K562 (cell line): ENCODE measurements around the gene RAB25. TPM values are rescaled to one million over a fixed set of nuclear protein-coding genes. Genes with fewer than 3 reads are reported as not detected.

Experiments
- ATAC-seq: fragments of 200-7000 bp; cut with Tn5 transposase; 3 replicates; pipeline ENCODE4 v1.9.1; 2020; ENCODE audit warnings: moderate library complexity
- BruUV-seq: library from RNA; stranded (reverse); fragments of 400-500 nt; replicated peaks from 2 replicates; lab custom pipeline; 2021; lab: Mats Ljungman, UMichigan
- CTCF ChIA-PET: fragments of 300-600 bp; formaldehyde crosslinking; extraction: SDS; loops from one replicate; lab custom pipeline; 2021; ENCODE audit warnings: low intra/inter-chr PET ratio; lab: Yijun Ruan, JAX
- POLR2A ChIA-PET: fragments of 300-600, 350-650 bp; sonication (Branson Sonifier 250); formaldehyde crosslinking; extraction: SDS; loops from one replicate; lab custom pipeline; 2021; ENCODE audit warnings: antibody characterized with exemption, inconsistent platforms; lab: Yijun Ruan, JAX
- DNase-seq, 4 experiments: peaks; one replicate each; pipeline versions ENCODE4 v3.0.0 to v3.0.0-alpha.2; 2011 to 2018; ENCODE audit warnings: low spot score in 3 of 4, mixed read lengths in 3 of 4; ENCODE audit errors: extremely low read depth in 1 of 4
- FAIRE-seq: peaks from 2 replicates; lab custom pipeline; 2011; peaks lifted over from hg19 to GRCh38; lab: Jason Lieb, UNC
- H2AFZ ChIP-seq: 2 replicates; pipeline ENCODE4 v1.6.0; 2011; ENCODE audit warnings: low read depth, low read length, control low read depth, inconsistent platforms
- H3K27ac ChIP-seq: fragments of 200-600 bp; 3 replicates; pipeline ENCODE4 v1.8.0; 2011; ENCODE audit warnings: low read depth, mild to moderate bottlenecking, control low read depth, inconsistent platforms, low read length, moderate library complexity, mixed read lengths; ENCODE audit errors: extremely low read depth
- H3K27me3 ChIP-seq, 2 experiments: fragments of 300-600 bp in 1 of 2; 2 replicates in 1 of 2; 3 replicates in 1 of 2; pipeline versions ENCODE4 v1.6.0 to v1.8.0; 2011; ENCODE audit warnings: inconsistent platforms in 2 of 2, low read length in 2 of 2, mild to moderate bottlenecking in 1 of 2, mixed read lengths in 1 of 2, moderate library complexity in 1 of 2; ENCODE audit not compliant: control insufficient read depth in 2 of 2, insufficient read depth in 2 of 2
- H3K36me3 ChIP-seq: fragments of 300-600 bp; 3 replicates; pipeline ENCODE4 v1.8.0; 2011; ENCODE audit warnings: mild to moderate bottlenecking, low read length, inconsistent platforms; ENCODE audit not compliant: control insufficient read depth, insufficient read depth
- H3K4me1 ChIP-seq, 2 experiments: fragments of 200-600 bp in 1 of 2; replicated peaks in 1 of 2; 2 replicates in 1 of 2; 3 replicates in 1 of 2; pipeline versions ENCODE4 v1.5.1 to v1.8.0; 2011; ENCODE audit warnings: inconsistent platforms in 2 of 2, low read length in 2 of 2, mild to moderate bottlenecking in 1 of 2, mixed read lengths in 1 of 2, moderate library complexity in 1 of 2; ENCODE audit not compliant: control insufficient read depth in 2 of 2, insufficient read depth in 2 of 2
- H3K4me2 ChIP-seq: 2 replicates; pipeline ENCODE4 v1.6.1; 2011; ENCODE audit warnings: low read length, control low read depth, inconsistent platforms, mixed read lengths; ENCODE audit not compliant: insufficient read depth
- H3K4me3 ChIP-seq: fragments of 200-600 bp; sonication (generic), shearing (Covaris generic); 2 replicates; pipeline ENCODE4 v1.5.1; 2016; ENCODE audit warnings: control low read depth, inconsistent platforms
- H3K79me2 ChIP-seq: fragments of 200-600 bp; 3 replicates; pipeline ENCODE4 v1.8.0; 2011; ENCODE audit warnings: low read length, inconsistent platforms; ENCODE audit not compliant: control insufficient read depth, insufficient read depth
- H3K9ac ChIP-seq, 2 experiments: 2 replicates each; pipeline versions ENCODE4 v1.6.0 to v1.6.1; 2011; ENCODE audit warnings: low read depth in 2 of 2, low read length in 2 of 2, control low read depth in 1 of 2, inconsistent platforms in 1 of 2, mild to moderate bottlenecking in 1 of 2, mixed read lengths in 1 of 2; ENCODE audit not compliant: insufficient read depth in 1 of 2
- H3K9me1 ChIP-seq: one replicate; pipeline ENCODE4 v1.6.0; 2011; ENCODE audit warnings: inconsistent platforms, mild to moderate bottlenecking, low read length, moderate library complexity; ENCODE audit not compliant: control insufficient read depth, insufficient read depth
- H3K9me3 ChIP-seq: replicated peaks from 2 replicates; pipeline ENCODE4 v1.5.1; 2011; ENCODE audit warnings: low read depth, low read length, inconsistent platforms; ENCODE audit not compliant: control insufficient read depth, insufficient read depth
- H4K20me1 ChIP-seq: replicated peaks from 2 replicates; pipeline ENCODE4 v1.6.1; 2011; ENCODE audit warnings: low read length, inconsistent platforms, mixed read lengths; ENCODE audit not compliant: control insufficient read depth, insufficient read depth
- ARID3A ChIP-seq: IDR thresholded peaks from 2 replicates; pipeline ENCODE4 v1.6.1; 2012; ENCODE audit warnings: low read depth, low read length, improper control_type of control experiment, borderline replicate concordance
- CBFA2T2 ChIP-seq: fragments of 450-650 bp; conservative IDR thresholded peaks from 2 replicates; pipeline ENCODE4 v1.6.1; 2017; ENCODE audit warnings: mild to moderate bottlenecking
- CHD4 ChIP-seq: fragments of 200-600 bp; sonication (generic); IDR thresholded peaks from 3 replicates; pipeline ENCODE4 v1.6.1; 2012; ENCODE audit warnings: low read depth, mild to moderate bottlenecking, mixed read lengths, low read length, inconsistent platforms; ENCODE audit not compliant: insufficient read depth, insufficient replicate concordance, poor library complexity, severe bottlenecking
- KHSRP ChIP-seq: fragments of 450-650 bp; IDR thresholded peaks from 2 replicates; pipeline ENCODE4 v1.6.1; 2017
- NCOA4 ChIP-seq: fragments of 450-650 bp; IDR thresholded peaks from 2 replicates; pipeline ENCODE4 v1.6.1; 2018; ENCODE audit warnings: mild to moderate bottlenecking; ENCODE audit not compliant: partially characterized antibody
- POLR3A ChIP-seq: IDR thresholded peaks from 2 replicates; pipeline ENCODE4 v1.6.1; 2011; ENCODE audit warnings: borderline replicate concordance, mild to moderate bottlenecking, moderate library complexity; ENCODE audit not compliant: insufficient read length, insufficient read depth; ENCODE audit errors: extremely low read depth
- RREB1 ChIP-seq: fragments of 250-450 bp; sonication (Bioruptor Pico); IDR thresholded peaks from 2 replicates; pipeline ENCODE4 v1.4.0; 2020
- SMAD2 ChIP-seq: fragments of 150-350 bp; IDR thresholded peaks from 2 replicates; pipeline ENCODE4 v1.6.1; 2014; ENCODE audit warnings: low read depth, mild to moderate bottlenecking, low read length
- TCFL5 ChIP-seq: fragments of 250-450 bp; sonication (Bioruptor Pico); conservative IDR thresholded peaks from 2 replicates; pipeline ENCODE4 v1.6.1; 2021; ENCODE audit warnings: mild to moderate bottlenecking, moderate library complexity, matching md5 sums
- ZBTB34 ChIP-seq: fragments of 250-450 bp; sonication (Bioruptor Pico); IDR thresholded peaks from 2 replicates; pipeline ENCODE4 v1.8.0; 2021; ENCODE audit warnings: mild to moderate bottlenecking, moderate library complexity
- ZBTB7A ChIP-seq: IDR thresholded peaks from 2 replicates; pipeline ENCODE4 v1.6.1; 2011; ENCODE audit warnings: low read depth, mild to moderate bottlenecking, low read length, moderate library complexity, borderline replicate concordance; ENCODE audit not compliant: control insufficient read depth
- ZNF224 ChIP-seq: sonication (generic); formaldehyde crosslinking; IDR thresholded peaks from 2 replicates; pipeline ENCODE4 v1.8.0; 2022; ENCODE audit warnings: mild to moderate bottlenecking, missing genetic modification reagents
- ZNF3 ChIP-seq: fragments of 250-450 bp; sonication (Bioruptor Pico); IDR thresholded peaks from 2 replicates; pipeline ENCODE4 v1.5.0; 2021; ENCODE audit warnings: mild to moderate bottlenecking, moderate library complexity
- WGBS: fragments of 100-300 bp; shearing (Covaris generic); methylation state at CpG from one replicate; pipeline ENCODE4 v1.1.6; 2016; ENCODE audit warnings: low coverage, mixed read lengths; ENCODE audit not compliant: insufficient coverage; ENCODE audit errors: missing lambda C conversion rate; 5-methylcytosine and 5-hydroxymethylcytosine counted together
- in situ Hi-C: fragments of 300-500 bp; cut with MboI; formaldehyde crosslinking; loops from 4 replicates; pipeline ENCODE4 v1.15.0; 2018; ENCODE audit warnings: inconsistent platforms, mixed read lengths
- intact Hi-C: fragments of 100-400 bp; cut with micrococcal nuclease; formaldehyde crosslinking; loops from 2 replicates; pipeline ENCODE4 v1.14.2; 2022
- polyA plus RNA-seq, 8 experiments: library from polyadenylated mRNA; depleted of rRNA in 4 of 8; stranded (reverse) in 5 of 8; unstranded in 3 of 8; fragments of >200 nt; fragmentation: Nextera tagmentation in 2 of 8; fragmentation: Illumina TruSeq in 1 of 8; extraction: Ambion mirVana in 2 of 8; extraction: Trizol in 1 of 8; gene quantifications; 2 replicates each; pipeline versions ENCODE4 v1.2.1 to v1.2.3, GENCODE V29; 2011 to 2014; ENCODE audit warnings: inconsistent platforms in 1 of 8, missing spikeins in 1 of 8
- total RNA-seq, 7 experiments: library from RNA; depleted of rRNA in 6 of 7; stranded (reverse); fragments of >200 nt in 6 of 7; fragmentation: Illumina TruSeq in 2 of 7; extraction: Trizol in 2 of 7; gene quantifications; 2 replicates each; pipeline versions ENCODE4 v1.2.1 to v1.2.3, GENCODE V29; 2011 to 2021; ENCODE audit warnings: low replicate concordance in 1 of 7

RAB25 gene
- total and polyA plus RNA-seq, 9 of the 15 experiments (the other 6 are each of a cell fraction or from before 2014, with no cell fraction given) = 0.10 to 0.27 (median 0.13) TPM; not detected in 6

- ATAC-seq = peak; percentile 55
- Histone ChIP-seq H4K20me1 (no peaks in the 10 kb centered on the region), H3K9me3 (no peaks in the 10 kb centered on the region), H3K27me3 (no peaks in the 10 kb centered on the region), H3K4me1 (no peaks in the 10 kb centered on the region; a peak in 1 of 5 replicates), H3K9ac (no peak overlapping the region), H3K79me2 (no peaks in the 10 kb centered on the region)
- in situ Hi-C loops = no loop called here
- TF ChIP-seq SMAD2 = no peak
- TF ChIP-seq RREB1 (CRISPR knock-in tag) = no peak
- no peak for TF ChIP-seq CHD4
- no peak for TF ChIP-seq CBFA2T2
- TF ChIP-seq ZBTB34 (CRISPR knock-in tag) = no peak
- no peak for TF ChIP-seq NCOA4
- no peak for TF ChIP-seq KHSRP
- TF ChIP-seq ZNF3 = no peak
- no peak for TF ChIP-seq POLR3A
- no peak for TF ChIP-seq ARID3A
- TF ChIP-seq ZBTB7A = no peak
- no peak for TF ChIP-seq TCFL5 (CRISPR knock-in tag)
- TF ChIP-seq ZNF224 (CRISPR knock-in tag) = no peak
- TF ChIP-seq, all 486 proteins: peak for 0
- WGBS = 51% methylated on average over 6 of the region's 6 CpGs
- ChIA-PET POLR2A (interaction anchor here (1.7 to 1.8 kb wide), 2 partner anchors 9 to 12 kb away, joined by 4 to 6 read pairs; partner anchors contain the start of gene SSR2), CTCF (no interaction called here)
- BruUV-seq = no TSS peak
- no peak for DNase-seq
- no peak for FAIRE-seq
- Histone ChIP-seq H3K27ac (no peak overlapping the region), H3K36me3 (peaks cover 20% of the 10 kb centered on the region; the same call in 1 of the 3 replicates), H2AFZ (no peak overlapping the region), H3K4me3 (no peak overlapping the region), H3K4me2 (no peak overlapping the region), H3K9me1 (no peaks in the 10 kb centered on the region)
- intact Hi-C loops = no loop called here
Observed at GRCh38 chr1:156033011-156033410, 27.9 kb upstream of the RAB25 start.
